ENCODE results near the gene LTO1.

DNA sequence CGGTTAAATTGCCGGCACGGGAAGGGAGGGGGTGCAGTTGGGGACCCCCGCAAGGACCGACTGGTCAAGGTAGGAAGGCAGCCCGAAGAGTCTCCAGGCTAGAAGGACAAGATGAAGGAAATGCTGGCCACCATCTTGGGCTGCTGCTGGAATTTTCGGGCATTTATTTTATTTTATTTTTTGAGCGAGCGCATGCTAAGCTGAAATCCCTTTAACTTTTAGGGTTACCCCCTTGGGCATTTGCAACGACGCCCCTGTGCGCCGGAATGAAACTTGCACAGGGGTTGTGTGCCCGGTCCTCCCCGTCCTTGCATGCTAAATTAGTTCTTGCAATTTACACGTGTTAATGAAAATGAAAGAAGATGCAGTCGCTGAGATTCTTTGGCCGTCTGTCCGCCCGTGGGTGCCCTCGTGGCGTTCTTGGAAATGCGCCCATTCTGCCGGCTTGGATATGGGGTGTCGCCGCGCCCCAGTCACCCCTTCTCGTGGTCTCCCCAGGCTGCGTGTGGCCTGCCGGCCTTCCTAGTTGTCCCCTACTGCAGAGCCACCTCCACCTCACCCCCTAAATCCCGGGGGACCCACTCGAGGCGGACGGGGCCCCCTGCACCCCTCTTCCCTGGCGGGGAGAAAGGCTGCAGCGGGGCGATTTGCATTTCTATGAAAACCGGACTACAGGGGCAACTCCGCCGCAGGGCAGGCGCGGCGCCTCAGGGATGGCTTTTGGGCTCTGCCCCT, 34.7 kb downstream of the LTO1 start:
- TF ChIP-seq, protein P1, sequence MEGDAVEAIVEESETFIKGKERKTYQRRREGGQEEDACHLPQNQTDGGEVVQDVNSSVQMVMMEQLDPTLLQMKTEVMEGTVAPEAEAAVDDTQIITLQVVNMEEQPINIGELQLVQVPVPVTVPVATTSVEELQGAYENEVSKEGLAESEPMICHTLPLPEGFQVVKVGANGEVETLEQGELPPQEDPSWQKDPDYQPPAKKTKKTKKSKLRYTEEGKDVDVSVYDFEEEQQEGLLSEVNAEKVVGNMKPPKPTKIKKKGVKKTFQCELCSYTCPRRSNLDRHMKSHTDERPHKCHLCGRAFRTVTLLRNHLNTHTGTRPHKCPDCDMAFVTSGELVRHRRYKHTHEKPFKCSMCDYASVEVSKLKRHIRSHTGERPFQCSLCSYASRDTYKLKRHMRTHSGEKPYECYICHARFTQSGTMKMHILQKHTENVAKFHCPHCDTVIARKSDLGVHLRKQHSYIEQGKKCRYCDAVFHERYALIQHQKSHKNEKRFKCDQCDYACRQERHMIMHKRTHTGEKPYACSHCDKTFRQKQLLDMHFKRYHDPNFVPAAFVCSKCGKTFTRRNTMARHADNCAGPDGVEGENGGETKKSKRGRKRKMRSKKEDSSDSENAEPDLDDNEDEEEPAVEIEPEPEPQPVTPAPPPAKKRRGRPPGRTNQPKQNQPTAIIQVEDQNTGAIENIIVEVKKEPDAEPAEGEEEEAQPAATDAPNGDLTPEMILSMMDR (IDR thresholded peaks at IDR 0.05), result peak in 1 of 5 experiments; percentile 8
- no peak for TF ChIP-seq POLR2AphosphoS5 (IDR thresholded peaks at IDR 0.05)

Measured in transverse colon (tissue), 4 donors.